ENCODE measurements around the gene INO80D. TPM values are rescaled to one million over a fixed set of nuclear protein-coding genes. Genes with fewer than 3 reads are reported as not detected.

The INO80D gene
- total and polyA plus RNA-seq, 2 of the 8 experiments (the other 6 are each of a cell fraction or from before 2014, with no cell fraction given), result 6.2 to 37.4 TPM

DNA sequence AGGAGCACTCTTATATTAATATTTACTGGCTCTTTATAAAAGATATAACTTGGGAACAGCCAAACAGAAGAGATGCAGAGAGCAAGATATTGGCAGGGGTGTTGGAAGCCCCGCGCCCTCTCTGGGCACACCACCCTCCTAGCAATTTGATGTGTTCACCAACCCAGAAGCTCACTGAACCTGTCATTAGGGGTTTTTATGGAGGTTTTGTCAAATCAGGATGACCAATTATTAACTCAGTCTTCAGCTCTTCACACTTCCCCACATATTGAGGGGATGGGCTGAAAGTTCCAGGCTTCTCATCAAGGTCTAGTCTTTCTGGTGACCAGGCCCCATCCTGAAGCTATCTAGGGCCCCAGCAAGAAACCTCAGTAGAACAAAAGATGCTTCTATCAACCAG is 10.9 kb upstream of the INO80D start:
- no peak overlapping the region for H3K14ac ChIP-seq (ENCODE audit: insufficient read length)
- no peak overlapping the region for H2BK12ac ChIP-seq (ENCODE audit: low read depth, low read length)
- no peaks in the 10 kb centered on the region for H3K79me1 ChIP-seq (ENCODE audit: low read depth, low read length)
- H4K20me1 ChIP-seq (replicated peaks in 1 of 2; ENCODE audit: control insufficient read depth in 1 of 2, insufficient read depth in 2 of 2, low read length in 2 of 2), result no peaks in the 10 kb centered on the region
- no peak for FAIRE-seq
- no peaks in the 10 kb centered on the region for H3K9me3 ChIP-seq (ENCODE audit: insufficient read depth in 2 of 2, low read depth in 1 of 2, low read length in 1 of 2)
- H3K23me2 ChIP-seq (ENCODE audit: low read depth, low read length), result no peaks in the 10 kb centered on the region
- peaks cover 0 to 3% (median 0%) of the 10 kb centered on the region in 4 experiments; a peak in 2 of 7 replicates for H3K4me1 ChIP-seq (replicated peaks in 1 of 4; ENCODE audit: control insufficient read depth in 3 of 4, insufficient read depth in 4 of 4, low read length in 3 of 4)
- WGBS, 2 experiments (ENCODE audit: extremely low coverage in 1 of 2, insufficient coverage in 1 of 2, insufficient read length in 1 of 2, insufficient replicate concordance in 2 of 2, low coverage in 1 of 2, low lambda C conversion rate in 2 of 2, missing lambda C conversion rate in 1 of 2), result 100% methylated on average over 2 of the region's 2 CpGs; no CpG with 5 or more reads in 1 of the 2 experiments
- H2BK120ac ChIP-seq (replicated peaks; ENCODE audit: low read depth, low read length), result no peak overlapping the region
- DNase-seq (ENCODE audit: low read depth in 1 of 2, low spot score in 2 of 2), result no peak
- H3K27me3 ChIP-seq (replicated peaks in 1 of 4; ENCODE audit: control insufficient read depth in 3 of 4, extremely low read depth in 1 of 4, insufficient read depth in 3 of 4, low read length in 3 of 4), result no peaks in the 10 kb centered on the region
- no peak overlapping the region for H4K91ac ChIP-seq (replicated peaks; ENCODE audit: insufficient read length, low read length)
- H2AK5ac ChIP-seq (ENCODE audit: low read depth, low read length), result no peak overlapping the region
- TF ChIP-seq SP4 (IDR thresholded peaks at IDR 0.05; ENCODE audit: low read length), result no peak
- TF ChIP-seq PHF8 (conservative IDR thresholded peaks at IDR 0.05; ENCODE audit: low read depth, low read length), result no peak
- no peak for TF ChIP-seq BRCA1 (IDR thresholded peaks at IDR 0.05; ENCODE audit: low read depth, low read length)
- no peak for TF ChIP-seq NRF1 (IDR thresholded peaks at IDR 0.05; ENCODE audit: low read depth, low read length)
- no peak overlapping the region for H2BK15ac ChIP-seq (ENCODE audit: low read length)
- no peak overlapping the region for H3K4me3 ChIP-seq (ENCODE audit: extremely low read depth in 1 of 4, insufficient read depth in 2 of 4, low read depth in 3 of 4, low read length in 4 of 4)
- H2BK20ac ChIP-seq (ENCODE audit: low read length), result no peak overlapping the region
- no peak overlapping the region for H3K18ac ChIP-seq (ENCODE audit: extremely low read depth, low read length)
- no peak overlapping the region for H3K9ac ChIP-seq (replicated peaks in 1 of 4; ENCODE audit: extremely low read depth in 1 of 4, low read depth in 3 of 4, low read length in 3 of 4)
- no peak overlapping the region for H3K27ac ChIP-seq (ENCODE audit: low read depth, low read length)
- H3K56ac ChIP-seq (replicated peaks; ENCODE audit: insufficient read length, low read depth, low read length), result no peak overlapping the region
- no peak overlapping the region for H3K4ac ChIP-seq (replicated peaks; ENCODE audit: insufficient read length, low read depth, low read length)
- no peaks in the 10 kb centered on the region for H3K79me2 ChIP-seq (ENCODE audit: control insufficient read depth in 1 of 2, insufficient read depth in 2 of 2, low read length in 2 of 2)
- H2BK5ac ChIP-seq (ENCODE audit: low read depth, low read length), result no peak overlapping the region
- POLR2A ChIA-PET (ENCODE audit: partially characterized antibody), result interaction anchor here (1.3 to 6.8 kb wide), 3 partner anchors 8 to 63 kb away, joined by 3 to 45 read pairs (median 13); partner anchors contain the start of gene INO80D
- no peak overlapping the region for H4K8ac ChIP-seq (ENCODE audit: extremely low read depth, insufficient read depth, low read length)
- no peak overlapping the region for H4K5ac ChIP-seq (ENCODE audit: insufficient read length, low read depth, low read length)
- no peak overlapping the region for H3K4me2 ChIP-seq (ENCODE audit: insufficient read depth in 1 of 2, low read depth in 2 of 2, low read length in 2 of 2)
- H3K23ac ChIP-seq (ENCODE audit: insufficient read length), result no peak overlapping the region
- CTCF ChIA-PET (ENCODE audit: partially characterized antibody), result interaction anchor here (0.6 to 1.7 kb wide), 8 partner anchors 9 to 353 kb away, joined by 3 to 8 read pairs (median 3); partner anchors contain the start of gene INO80D
- H3K36me3 ChIP-seq (ENCODE audit: control insufficient read depth in 2 of 4, insufficient read depth in 4 of 4, low read length in 3 of 4), result no peaks in the 10 kb centered on the region
- no peak overlapping the region for H2AFZ ChIP-seq (ENCODE audit: low read length)

Data from H1 (cell line).